Mucosa of rectum (tissue), 2 donors: ENCODE measurements around the gene ACSS3.
"Not testable (repeated sequence)": the region's sequence is repeated elsewhere in the genome, so short reads cannot be mapped to it uniquely, and the experiment has no call there.

Experiments used
- H3K27ac ChIP-seq, 2 donors: one replicate each; pipeline ENCODE4 v1.7.0; 2013; ENCODE audit warnings: inconsistent platforms in 2 of 2, low read depth in 2 of 2, low read length in 2 of 2
- H3K27me3 ChIP-seq, 2 donors: one replicate each; pipeline ENCODE4 v1.7.0; 2013; ENCODE audit warnings: low read length in 2 of 2; ENCODE audit not compliant: control insufficient read depth in 2 of 2, insufficient read depth in 2 of 2
- H3K36me3 ChIP-seq, 2 donors: one replicate each; pipeline ENCODE4 v1.7.0; 2013; ENCODE audit warnings: low read length in 2 of 2; ENCODE audit not compliant: control insufficient read depth in 2 of 2, insufficient read depth in 2 of 2
- H3K4me1 ChIP-seq, 2 donors: one replicate each; pipeline ENCODE4 v1.7.0; 2013; ENCODE audit warnings: low read length in 2 of 2, mild to moderate bottlenecking in 1 of 2; ENCODE audit not compliant: control insufficient read depth in 2 of 2, insufficient read depth in 2 of 2
- H3K4me3 ChIP-seq, 2 donors: one replicate each; pipeline ENCODE4 v1.7.0; 2013; ENCODE audit warnings: low read length in 2 of 2
- H3K9ac ChIP-seq, 2 donors: one replicate each; pipeline ENCODE4 v1.7.0; 2013; ENCODE audit warnings: low read length in 2 of 2, low read depth in 1 of 2, mild to moderate bottlenecking in 1 of 2
- H3K9me3 ChIP-seq, 2 donors: one replicate each; pipeline ENCODE4 v1.7.0; 2013; ENCODE audit warnings: low read length in 2 of 2; ENCODE audit not compliant: control insufficient read depth in 2 of 2
- donor health status: healthy.
- donor health status: Normal muscosa, but diverticular disease.

ACSS3 gene

GRCh38 chr12:81200561-81200960, 122.7 kb downstream of the ACSS3 start:
- not testable (repeated sequence) for H3K4me1 ChIP-seq, H3K27me3 ChIP-seq, H3K9ac ChIP-seq, H3K36me3 ChIP-seq, H3K4me3 ChIP-seq, H3K27ac ChIP-seq, H3K9me3 ChIP-seq

- Histone ChIP-seq H3K27ac (no peak overlapping the region), H3K4me1 (peaks cover 0 to 3% of the 10 kb centered on the region in 2 donors), H3K9ac (no peak overlapping the region), H3K27me3 (no peaks in the 10 kb centered on the region), H3K36me3 (no peaks in the 10 kb centered on the region), H3K4me3 (no peak overlapping the region), H3K9me3 (no peaks in the 10 kb centered on the region)
Measured at GRCh38 chr12:81203671-81204204, 125.9 kb downstream of the ACSS3 start.

- Histone ChIP-seq H3K4me1 (peaks cover 0 to 3% of the 10 kb centered on the region in 2 donors), H3K4me3 (no peak overlapping the region)
Measured at GRCh38 chr12:81205416-81205815, 127.5 kb downstream of the ACSS3 start.

GRCh38 chr12:81206429-81206828, 128.6 kb downstream of the ACSS3 start:
- H3K27me3 ChIP-seq, result no peaks in the 10 kb centered on the region
- H3K9ac ChIP-seq, result no peak overlapping the region
- H3K27ac ChIP-seq, result no peak overlapping the region
- no peaks in the 10 kb centered on the region for H3K9me3 ChIP-seq
- no peak overlapping the region for H3K4me3 ChIP-seq
- H3K36me3 ChIP-seq, result no peaks in the 10 kb centered on the region
- H3K4me1 ChIP-seq, result peaks cover 0 to 3% of the 10 kb centered on the region in 2 donors

More at GRCh38 chr12:81205416-81205815, 127.5 kb downstream of the ACSS3 start:
- Histone ChIP-seq H3K9ac (no peak overlapping the region), H3K9me3 (no peaks in the 10 kb centered on the region), H3K27ac (no peak overlapping the region), H3K27me3 (no peaks in the 10 kb centered on the region), H3K36me3 (no peaks in the 10 kb centered on the region)

GRCh38 chr12:81207173-81207572, 129.3 kb downstream of the ACSS3 start:
- Histone ChIP-seq H3K27me3 (no peaks in the 10 kb centered on the region), H3K27ac (no peak overlapping the region), H3K9ac (no peak overlapping the region), H3K36me3 (no peaks in the 10 kb centered on the region), H3K4me1 (peaks cover 0 to 3% of the 10 kb centered on the region in 2 donors), H3K4me3 (no peak overlapping the region), H3K9me3 (no peaks in the 10 kb centered on the region)

- H3K27ac ChIP-seq, result no peak overlapping the region
- no peaks in the 10 kb centered on the region for H3K36me3 ChIP-seq
- no peaks in the 10 kb centered on the region for H3K27me3 ChIP-seq
- H3K9ac ChIP-seq, result no peak overlapping the region
- H3K4me3 ChIP-seq, result no peak overlapping the region
- no peaks in the 10 kb centered on the region for H3K9me3 ChIP-seq
- peaks cover 0 to 3% of the 10 kb centered on the region in 2 donors for H3K4me1 ChIP-seq
Measured at GRCh38 chr12:81207664-81208063, 129.8 kb downstream of the ACSS3 start.

- Histone ChIP-seq H3K9ac (no peak overlapping the region), H3K9me3 (no peaks in the 10 kb centered on the region), H3K27me3 (no peaks in the 10 kb centered on the region), H3K36me3 (no peaks in the 10 kb centered on the region), H3K4me1 (peaks cover 0 to 3% of the 10 kb centered on the region in 2 donors), H3K27ac (no peak overlapping the region), H3K4me3 (no peak overlapping the region)
Measured at GRCh38 chr12:81208187-81208911, 130.5 kb downstream of the ACSS3 start.

GRCh38 chr12:81209012-81209411, 131.1 kb downstream of the ACSS3 start:
- Histone ChIP-seq H3K27me3 (no peaks in the 10 kb centered on the region), H3K36me3 (no peaks in the 10 kb centered on the region), H3K4me1 (peaks cover 0 to 3% of the 10 kb centered on the region in 2 donors), H3K27ac (no peak overlapping the region), H3K9me3 (no peaks in the 10 kb centered on the region), H3K9ac (no peak overlapping the region), H3K4me3 (no peak overlapping the region)

GRCh38 chr12:81209772-81210225, 131.9 kb downstream of the ACSS3 start:
- H3K27ac ChIP-seq, H3K27me3 ChIP-seq, H3K9ac ChIP-seq, H3K4me1 ChIP-seq, H3K9me3 ChIP-seq, H3K36me3 ChIP-seq, H3K4me3 ChIP-seq: not testable (repeated sequence)

GRCh38 chr12:81211306-81211705, 133.4 kb downstream of the ACSS3 start:
- Histone ChIP-seq H3K4me1 (no peaks in the 10 kb centered on the region), H3K9me3 (no peaks in the 10 kb centered on the region), H3K27me3 (no peaks in the 10 kb centered on the region), H3K4me3 (no peak overlapping the region), H3K27ac (no peak overlapping the region), H3K36me3 (no peaks in the 10 kb centered on the region), H3K9ac (no peak overlapping the region)
